DMS153 (cell line): Measurements from ENCODE around the gene PCDH17.

Experiments
- DNase-seq: peaks from one replicate; lab custom pipeline; 2025; lab: John Stamatoyannopoulos, UW

PCDH17 gene

DNA sequence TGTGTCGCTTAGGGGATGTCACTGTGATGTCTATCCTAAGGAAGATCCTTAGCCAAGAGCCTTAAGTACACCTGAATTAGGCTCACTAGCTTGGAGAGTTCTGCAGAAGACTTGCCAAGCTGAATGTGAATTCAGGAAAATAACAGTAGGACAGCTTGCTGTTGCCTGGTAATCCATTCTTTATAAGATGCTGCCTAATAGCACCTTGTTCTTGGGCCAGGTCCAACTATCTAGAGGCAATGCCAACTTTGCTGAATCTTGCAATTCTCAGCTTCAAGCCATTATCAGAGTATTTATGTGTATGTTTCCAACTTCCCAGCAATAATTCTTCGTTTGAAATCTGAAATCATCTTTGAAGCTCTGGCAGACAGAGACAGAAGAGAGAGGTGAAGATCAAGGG, 102.8 kb downstream of the PCDH17 start:
- no peak for DNase-seq

DNA sequence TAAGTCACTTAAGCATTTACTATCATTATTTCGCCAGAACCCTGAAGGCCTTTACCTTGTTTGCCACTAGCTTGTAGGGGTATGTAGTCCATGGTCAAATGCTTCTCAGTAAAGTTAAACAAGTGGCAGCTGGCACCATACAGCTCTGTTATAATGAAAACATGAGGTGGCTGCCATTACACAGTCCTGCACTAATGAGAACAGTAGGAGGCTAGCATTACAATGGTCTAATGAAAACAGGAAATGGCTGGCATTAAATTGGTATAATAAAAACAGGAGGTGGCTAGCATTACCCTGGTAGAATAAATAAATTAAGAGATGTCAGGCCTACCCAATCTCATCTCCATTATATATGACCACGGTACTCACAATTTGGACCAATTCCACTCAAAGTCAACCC, 107.5 kb downstream of the PCDH17 start:
- DNase-seq, result peak; percentile 95

DNA sequence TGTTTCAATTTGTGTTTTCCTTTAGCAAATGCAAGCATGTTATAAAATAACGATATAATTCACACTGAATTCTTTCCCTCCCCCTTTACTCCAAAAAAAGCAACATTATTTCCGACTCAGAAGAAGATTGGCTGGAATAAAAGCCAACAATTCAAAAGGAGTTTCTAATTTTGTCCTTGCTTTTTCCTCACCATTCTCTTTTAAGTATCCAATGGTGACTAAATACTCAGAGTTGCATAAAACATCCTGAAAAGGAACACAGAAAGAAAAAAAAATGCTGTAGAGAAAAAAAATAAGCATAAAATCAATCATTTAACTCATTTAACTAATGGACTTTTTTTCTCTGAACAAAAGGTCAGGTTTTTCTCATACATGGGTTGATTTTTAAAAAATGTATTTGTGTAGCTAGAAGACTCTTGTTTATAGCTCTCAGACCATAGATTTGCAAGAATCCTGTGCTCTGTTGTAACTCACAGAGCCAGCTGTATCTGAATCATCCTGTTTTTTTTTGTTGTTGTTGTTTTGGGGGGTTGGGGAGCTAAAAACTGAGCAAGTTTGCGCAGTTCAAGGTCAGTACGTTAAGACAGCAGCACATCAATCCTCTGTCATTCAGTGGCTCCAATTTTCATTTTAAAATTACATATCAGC, 108.1 kb downstream of the PCDH17 start:
- no peak for DNase-seq

DNA sequence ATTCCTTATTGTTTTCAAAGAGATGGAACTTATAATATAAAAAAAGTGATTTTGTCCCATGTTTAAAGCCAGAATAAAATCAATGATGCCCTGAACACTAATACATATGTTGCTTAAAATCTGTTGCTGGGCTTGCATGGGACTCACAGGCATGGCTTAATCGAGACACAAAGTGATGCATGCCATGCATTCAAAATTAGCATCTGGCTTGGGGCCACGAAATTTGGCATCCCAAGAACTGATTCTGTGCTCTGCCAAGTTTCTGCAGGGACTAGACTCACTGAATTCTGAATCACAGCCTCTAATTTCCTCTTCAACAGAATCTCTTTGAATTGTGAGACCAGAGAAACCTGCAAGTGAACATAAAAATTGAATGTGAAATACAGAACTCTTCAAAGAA, 109.2 kb downstream of the PCDH17 start:
- no peak for DNase-seq

DNA sequence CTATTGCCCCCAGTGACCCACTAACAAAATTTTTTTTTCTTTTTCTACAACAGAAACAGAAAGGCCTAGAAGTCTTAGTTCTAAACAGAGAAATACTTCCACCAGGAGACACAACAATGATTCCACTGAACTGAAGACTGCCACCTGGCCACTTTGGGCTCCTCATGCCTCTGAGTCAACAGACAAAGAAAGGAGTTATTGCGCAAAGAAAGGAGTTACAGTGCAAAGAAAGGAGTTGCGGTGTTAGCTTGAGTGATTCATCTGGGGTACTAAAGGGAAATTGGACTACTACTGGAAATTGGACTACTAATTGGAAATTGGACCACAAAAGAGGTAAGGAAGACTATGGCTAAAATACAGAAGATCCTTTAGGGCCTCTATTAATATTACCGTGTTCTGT, 116.6 kb downstream of the PCDH17 start:
- DNase-seq, result no peak

DNA sequence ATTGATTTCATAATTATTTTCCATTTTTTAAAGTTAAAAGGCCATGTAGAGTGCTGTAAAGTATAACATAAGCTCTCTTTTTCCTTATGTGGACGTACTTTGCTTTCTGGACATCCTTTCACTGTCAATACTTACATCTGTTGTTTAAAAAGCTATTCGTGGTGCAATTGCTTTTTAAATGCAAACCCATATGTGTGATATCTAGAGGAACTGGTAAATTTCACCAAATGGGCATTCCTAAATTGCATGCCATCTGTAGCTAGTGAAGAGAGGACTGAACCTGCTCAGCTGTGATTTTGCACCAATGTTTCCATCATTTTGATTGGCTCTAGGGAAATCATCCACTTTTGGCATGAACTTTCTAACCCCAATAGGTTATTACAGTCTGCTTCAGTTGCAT, 129.4 kb downstream of the PCDH17 start:
- DNase-seq, result no peak

DNA sequence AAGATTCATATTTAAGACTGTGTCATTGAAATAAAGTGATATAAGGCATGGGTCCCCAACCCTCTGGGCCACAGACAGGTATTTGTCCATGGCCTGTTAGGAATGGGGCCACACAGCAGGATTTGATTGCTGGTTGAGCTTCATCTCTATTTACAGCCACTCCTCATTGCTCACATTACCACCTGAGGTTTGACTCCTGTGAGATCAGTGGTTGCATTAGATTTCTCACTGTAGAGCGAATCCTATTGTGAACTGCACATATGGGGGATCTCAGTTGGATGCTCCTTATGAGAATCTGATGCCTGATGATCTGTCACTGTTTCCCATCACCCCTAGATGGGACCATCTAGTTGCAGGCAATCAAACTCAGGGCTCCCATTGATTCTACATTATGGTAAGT, 132.1 kb downstream of the PCDH17 start:
- no peak for DNase-seq
